CD4-positive, CD25-positive, alpha-beta regulatory T cell (primary cell): ENCODE measurements around the gene PRKCB. TPM values are rescaled to one million over a fixed set of nuclear protein-coding genes. Genes with fewer than 3 reads are reported as not detected.

ENCODE experiments used
- ATAC-seq, 2 donors: fragments of 150-1000 bp; cut with Tn5 transposase; one replicate each; pipeline ENCODE4 v1.10.0; 2021; ENCODE audit warnings: low read depth in 2 of 2, moderate number of reproducible peaks in 2 of 2, moderate library complexity in 1 of 2
- DNase-seq, 3 donors: peaks; one replicate each; pipeline versions ENCODE4 v3.0.0 to v3.0.0-alpha.2; 2012 to 2022; ENCODE audit warnings: mixed read lengths in 1 of 3
- H3K27ac ChIP-seq: one replicate; pipeline ENCODE4 v1.7.0; 2013; ENCODE audit warnings: mild to moderate bottlenecking, low read length; ENCODE audit not compliant: insufficient read depth, poor library complexity, severe bottlenecking
- H3K27me3 ChIP-seq: one replicate; pipeline ENCODE4 v1.7.0; 2013; ENCODE audit warnings: low read length; ENCODE audit not compliant: control insufficient read depth, insufficient read depth
- H3K36me3 ChIP-seq: one replicate; pipeline ENCODE4 v1.7.0; 2013; ENCODE audit warnings: mild to moderate bottlenecking, low read length, moderate library complexity; ENCODE audit not compliant: control insufficient read depth, insufficient read depth
- H3K4me1 ChIP-seq: 2 replicates; pipeline ENCODE4 v1.7.0; 2013; ENCODE audit warnings: mild to moderate bottlenecking, low read length; ENCODE audit not compliant: insufficient read depth, control insufficient read depth, poor library complexity, severe bottlenecking
- H3K4me3 ChIP-seq: one replicate; pipeline ENCODE4 v1.7.0; 2013; ENCODE audit warnings: low read depth, mild to moderate bottlenecking, low read length, moderate library complexity
- H3K9me3 ChIP-seq, 2 experiments: 1 replicate in 1 of 2; 2 replicates in 1 of 2; pipeline ENCODE4 v1.7.0; 2013; ENCODE audit warnings: low read length in 2 of 2, mild to moderate bottlenecking in 1 of 2, moderate library complexity in 1 of 2; ENCODE audit not compliant: control insufficient read depth in 2 of 2
- H3K27ac Mint-ChIP-seq, 3 donors: one replicate each; pipeline ENCODE4 v1.8.0; 2020 to 2022; ENCODE audit warnings: mild to moderate bottlenecking in 3 of 3, mixed read lengths in 3 of 3, moderate library complexity in 2 of 3
- H3K27me3 Mint-ChIP-seq: one replicate; pipeline ENCODE4 v1.8.0; 2022; ENCODE audit warnings: mild to moderate bottlenecking, mixed read lengths
- H3K36me3 Mint-ChIP-seq: one replicate; pipeline ENCODE4 v1.8.0; 2020; ENCODE audit warnings: mixed read lengths
- H3K4me1 Mint-ChIP-seq, 4 donors: one replicate each; pipeline ENCODE4 v1.8.0; 2020 to 2022; ENCODE audit warnings: mixed read lengths in 4 of 4, mild to moderate bottlenecking in 1 of 4
- H3K4me3 Mint-ChIP-seq, 4 donors: one replicate each; pipeline ENCODE4 v1.8.0; 2020 to 2022; ENCODE audit warnings: mild to moderate bottlenecking in 4 of 4, mixed read lengths in 4 of 4, moderate library complexity in 3 of 4
- H3K9me3 Mint-ChIP-seq, 7 donors: one replicate each; pipeline ENCODE4 v1.8.0; 2020 to 2022; ENCODE audit warnings: mixed read lengths in 7 of 7, mild to moderate bottlenecking in 3 of 7, moderate library complexity in 2 of 7
- polyA plus RNA-seq, 4 donors: library from polyadenylated mRNA; unstranded; fragments of 300-500 nt; fragmentation: Illumina TruSeq; gene quantifications; one replicate each; pipeline ENCODE4 v1.2.3, GENCODE V29; 2021
- total RNA-seq: library from RNA; stranded (reverse); gene quantifications from one replicate; pipeline ENCODE4 v1.2.3, GENCODE V29; 2022

PRKCB gene
- total and polyA plus RNA-seq, 5 donors from 2014 or later = 37.4 to 83.1 (median 50.5) TPM

DNA sequence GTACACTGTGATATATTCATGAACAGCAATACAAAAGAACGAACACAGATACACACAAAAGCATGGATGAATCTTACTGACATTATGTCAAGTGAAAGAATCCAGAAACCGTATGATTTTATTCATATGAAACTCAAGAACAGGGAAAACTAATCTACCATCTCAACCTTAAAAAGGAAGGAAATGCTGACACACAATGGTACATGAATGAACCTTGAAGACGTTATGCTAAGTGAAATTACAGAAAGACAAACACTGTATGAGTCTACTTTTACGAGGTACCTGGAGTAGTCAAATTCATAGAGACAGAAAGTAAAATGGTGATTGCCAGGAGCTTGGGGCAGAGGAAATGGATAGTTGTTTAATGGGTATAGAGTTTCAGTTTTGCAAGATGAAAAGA lies 8.7 kb upstream of the PRKCB start:
- ATAC-seq = peak; percentile 44 to 58
- Mint-ChIP-seq H3K4me3 (peak overlapping the region; percentile 52 to 85 (median 70)), H3K9me3 (peaks cover 0 to 16% (median 4%) of the 10 kb centered on the region in 7 donors), H3K27ac (peak overlapping the region; percentile 73 to 87 (median 86)), H3K27me3 (peaks cover 8% of the 10 kb centered on the region), H3K4me1 (peaks cover 14 to 40% (median 29%) of the 10 kb centered on the region in 4 donors), H3K36me3 (no peaks in the 10 kb centered on the region)
- H3K9me3 ChIP-seq = peaks cover 0 to 4% of the 10 kb centered on the region in 2 experiments
- no peaks in the 10 kb centered on the region for H3K27me3 ChIP-seq
- H3K36me3 ChIP-seq = no peaks in the 10 kb centered on the region
- peaks cover 24% of the 10 kb centered on the region for H3K4me1 ChIP-seq
- peak overlapping the region; percentile 71 for H3K27ac ChIP-seq
- peak overlapping the region; percentile 69 for H3K4me3 ChIP-seq
- DNase-seq = peak in 2 of 3 donors; percentile 31 to 77

DNA sequence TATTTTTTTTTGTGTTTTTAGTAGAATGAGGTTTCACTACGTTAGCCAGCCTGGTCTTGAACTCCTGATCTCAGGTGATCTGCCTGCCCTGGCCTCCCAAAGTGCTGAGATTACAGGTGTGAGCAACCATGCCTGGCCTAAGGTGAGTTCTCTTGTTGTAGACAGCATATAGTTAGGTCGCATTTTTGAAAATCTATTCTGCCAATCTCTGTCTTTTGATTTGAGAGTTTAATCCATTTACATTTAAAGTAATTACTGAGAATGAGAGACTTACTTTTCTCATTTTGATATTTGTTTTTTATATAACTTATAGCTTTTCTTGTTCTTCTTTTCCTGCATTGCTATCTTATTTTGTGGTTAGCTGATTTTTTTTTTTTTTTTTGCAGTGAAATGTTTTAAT lies 6.3 kb upstream of the PRKCB start:
- H3K4me1 Mint-ChIP-seq = peaks cover 14 to 50% (median 34%) of the 10 kb centered on the region in 4 donors
- DNase-seq = no peak
- peak overlapping the region in 1 of 3 donors; percentile 5 for H3K27ac Mint-ChIP-seq
- ATAC-seq = no peak
- H3K36me3 Mint-ChIP-seq = peaks cover 4% of the 10 kb centered on the region
- no peak overlapping the region for H3K4me3 ChIP-seq
- H3K27me3 Mint-ChIP-seq = peaks cover 8% of the 10 kb centered on the region
- peaks cover 0 to 16% (median 4%) of the 10 kb centered on the region in 7 donors for H3K9me3 Mint-ChIP-seq
- H3K4me1 ChIP-seq = peaks cover 27% of the 10 kb centered on the region
- H3K4me3 Mint-ChIP-seq = no peak overlapping the region
- no peaks in the 10 kb centered on the region for H3K27me3 ChIP-seq
- H3K27ac ChIP-seq = no peak overlapping the region
- H3K9me3 ChIP-seq = peaks cover 0 to 4% of the 10 kb centered on the region in 2 experiments
- H3K36me3 ChIP-seq = no peaks in the 10 kb centered on the region

DNA sequence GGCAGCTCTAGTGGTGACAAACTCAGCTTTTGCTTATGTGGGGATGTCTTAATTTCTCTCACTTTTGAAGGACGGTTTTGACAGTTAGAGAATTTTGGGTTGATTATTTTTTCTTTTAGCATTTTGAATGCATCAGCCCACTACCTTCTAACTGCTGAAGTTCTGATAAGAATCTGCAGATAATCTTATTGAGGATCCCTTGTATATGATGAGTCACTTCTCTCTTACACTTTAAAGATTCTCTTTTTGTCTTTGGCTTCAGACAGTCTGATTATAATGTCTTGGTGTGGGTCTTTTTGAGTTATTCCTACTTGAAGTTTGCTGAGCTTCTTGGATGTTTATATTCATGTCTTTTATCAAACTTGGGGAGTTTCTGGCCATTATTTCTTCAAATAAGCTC lies 5.5 kb upstream of the PRKCB start:
- no peak overlapping the region for H3K27ac Mint-ChIP-seq
- Histone ChIP-seq H3K27ac (no peak overlapping the region), H3K4me1 (peaks cover 34% of the 10 kb centered on the region), H3K36me3 (no peaks in the 10 kb centered on the region), H3K4me3 (no peak overlapping the region), H3K27me3 (no peaks in the 10 kb centered on the region), H3K9me3 (peaks cover 0 to 4% of the 10 kb centered on the region in 2 experiments)
- H3K27me3 Mint-ChIP-seq = peaks cover 8% of the 10 kb centered on the region
- ATAC-seq (no peak), DNase-seq (no peak)
- no peak overlapping the region for H3K4me3 Mint-ChIP-seq
- peaks cover 4% of the 10 kb centered on the region for H3K36me3 Mint-ChIP-seq
- H3K4me1 Mint-ChIP-seq = peaks cover 14 to 50% (median 34%) of the 10 kb centered on the region in 4 donors
- peaks cover 0 to 16% (median 4%) of the 10 kb centered on the region in 7 donors for H3K9me3 Mint-ChIP-seq

DNA sequence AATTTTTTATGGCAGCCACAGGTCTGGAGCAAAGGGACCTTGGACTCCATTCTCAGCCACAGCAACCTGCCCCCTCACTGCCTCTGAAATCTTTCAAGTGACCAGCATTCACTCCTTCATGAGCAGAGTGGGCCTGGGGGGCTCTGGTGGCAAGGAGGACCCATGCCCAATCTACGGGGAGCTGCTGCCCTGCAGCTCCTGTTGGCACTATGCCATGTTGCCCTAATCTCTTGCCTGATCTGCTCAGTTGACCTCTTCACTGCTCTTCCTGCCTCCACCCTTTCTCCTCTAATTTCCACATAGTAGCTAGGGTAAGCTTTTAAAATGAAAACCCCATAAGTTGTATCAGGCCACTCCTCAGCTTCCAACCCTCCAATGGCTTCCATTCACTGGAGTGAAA lies 2.9 kb upstream of the PRKCB start:
- Histone ChIP-seq H3K27ac (no peak overlapping the region), H3K4me1 (peaks cover 28% of the 10 kb centered on the region), H3K27me3 (no peaks in the 10 kb centered on the region), H3K4me3 (no peak overlapping the region), H3K9me3 (peaks cover 0 to 4% of the 10 kb centered on the region in 2 experiments), H3K36me3 (no peaks in the 10 kb centered on the region)
- DNase-seq (no peak), ATAC-seq (no peak)
- Mint-ChIP-seq H3K27ac (peak overlapping the region in 1 of 3 donors; percentile 32), H3K4me1 (peaks cover 3 to 45% (median 24%) of the 10 kb centered on the region in 4 donors), H3K9me3 (peaks cover 0 to 16% (median 4%) of the 10 kb centered on the region in 7 donors), H3K27me3 (peaks cover 8% of the 10 kb centered on the region), H3K4me3 (peak overlapping the region in 1 of 4 donors; percentile 83), H3K36me3 (peaks cover 4% of the 10 kb centered on the region)

GRCh38 chr16:23833504-23833903 lies 2.3 kb upstream of the PRKCB start:
- no peak for DNase-seq
- H3K4me1 ChIP-seq = peaks cover 34% of the 10 kb centered on the region
- H3K36me3 ChIP-seq = no peaks in the 10 kb centered on the region
- H3K27ac ChIP-seq = no peak overlapping the region
- Mint-ChIP-seq H3K4me1 (peaks cover 9 to 46% (median 24%) of the 10 kb centered on the region in 4 donors), H3K9me3 (peaks cover 0 to 16% (median 4%) of the 10 kb centered on the region in 7 donors), H3K4me3 (peak overlapping the region in 1 of 4 donors; percentile 83), H3K27ac (no peak overlapping the region), H3K36me3 (peaks cover 4% of the 10 kb centered on the region), H3K27me3 (peaks cover 8% of the 10 kb centered on the region)
- no peak overlapping the region for H3K4me3 ChIP-seq
- ATAC-seq = no peak
- H3K27me3 ChIP-seq = no peaks in the 10 kb centered on the region
- peaks cover 0 to 4% of the 10 kb centered on the region in 2 experiments for H3K9me3 ChIP-seq

DNA sequence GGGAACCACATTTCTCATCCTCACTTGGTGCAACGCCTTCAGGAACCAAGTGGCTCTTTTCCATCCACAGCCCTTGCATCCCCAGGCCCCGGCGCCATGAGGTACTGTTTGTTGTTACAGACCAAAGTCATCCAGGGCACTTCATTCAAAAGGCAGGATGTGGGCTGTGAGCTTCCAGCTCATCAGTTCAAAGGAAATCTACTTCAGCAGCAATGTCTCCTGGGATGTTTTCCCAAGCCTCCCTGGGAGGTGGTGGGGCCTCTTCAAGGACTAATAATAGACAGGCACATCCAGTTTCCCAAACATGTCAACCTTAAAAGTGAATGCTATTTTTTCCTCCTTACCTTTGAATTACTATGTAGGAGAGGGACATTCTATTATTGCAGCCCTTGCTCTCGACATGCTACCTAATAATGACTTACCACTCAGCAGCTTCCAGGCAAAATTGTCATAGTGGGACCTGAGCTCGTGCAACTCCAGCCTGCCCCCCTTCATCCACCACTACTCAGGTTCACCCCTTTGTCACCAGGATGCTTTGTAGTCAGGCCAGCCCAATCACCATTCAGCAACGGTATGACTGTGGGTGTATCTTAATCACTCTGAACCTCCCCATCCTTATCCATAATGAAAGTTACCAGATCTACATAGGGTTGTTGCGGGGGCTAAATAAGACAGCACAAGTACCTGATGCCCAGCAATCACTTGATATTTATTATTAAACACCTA lies 1.7 kb upstream of the PRKCB start:
- H3K4me1 ChIP-seq = peaks cover 40% of the 10 kb centered on the region
- DNase-seq (peak in 1 of 3 donors; percentile 33), ATAC-seq (no peak)
- Mint-ChIP-seq H3K9me3 (peaks cover 0 to 16% (median 6%) of the 10 kb centered on the region in 7 donors), H3K4me1 (peaks cover 14 to 50% (median 30%) of the 10 kb centered on the region in 4 donors), H3K27me3 (peaks cover 8% of the 10 kb centered on the region), H3K27ac (peak overlapping the region in 1 of 3 donors; percentile 40), H3K4me3 (peak overlapping the region; percentile 83 to 94 (median 87)), H3K36me3 (peaks cover 9% of the 10 kb centered on the region)
- peaks cover 0 to 4% of the 10 kb centered on the region in 2 experiments for H3K9me3 ChIP-seq
- no peaks in the 10 kb centered on the region for H3K27me3 ChIP-seq
- no peaks in the 10 kb centered on the region for H3K36me3 ChIP-seq
- no peak overlapping the region for H3K4me3 ChIP-seq
- no peak overlapping the region for H3K27ac ChIP-seq

DNA sequence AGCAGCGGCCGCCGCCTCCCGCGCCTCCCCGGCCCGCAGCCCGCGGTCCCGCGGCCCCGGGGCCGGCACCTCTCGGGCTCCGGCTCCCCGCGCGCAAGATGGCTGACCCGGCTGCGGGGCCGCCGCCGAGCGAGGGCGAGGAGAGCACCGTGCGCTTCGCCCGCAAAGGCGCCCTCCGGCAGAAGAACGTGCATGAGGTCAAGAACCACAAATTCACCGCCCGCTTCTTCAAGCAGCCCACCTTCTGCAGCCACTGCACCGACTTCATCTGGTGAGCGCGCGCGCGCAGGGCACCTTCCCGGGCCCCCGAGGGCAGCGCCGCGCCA lies 258 bp downstream of the PRKCB start:
- H3K4me1 ChIP-seq = peaks cover 58% of the 10 kb centered on the region
- no peak for DNase-seq

More for the DNA sequence above, 258 bp downstream of the PRKCB start:
- Mint-ChIP-seq H3K27ac (no peak overlapping the region), H3K4me1 (peaks cover 23 to 68% (median 46%) of the 10 kb centered on the region in 4 donors), H3K36me3 (peaks cover 19% of the 10 kb centered on the region), H3K4me3 (peak overlapping the region; percentile 56 to 98 (median 96)), H3K27me3 (peaks cover 6% of the 10 kb centered on the region), H3K9me3 (peaks cover 0 to 3% (median under 1%) of the 10 kb centered on the region in 7 donors)
- H3K36me3 ChIP-seq = peaks cover 5% of the 10 kb centered on the region
- H3K9me3 ChIP-seq = no peaks in the 10 kb centered on the region
- peak in 1 of 2 donors; percentile 44 for ATAC-seq
- peak overlapping the region; percentile 57 for H3K27ac ChIP-seq
- H3K4me3 ChIP-seq = no peak overlapping the region
- no peaks in the 10 kb centered on the region for H3K27me3 ChIP-seq
